Inferior parietal cortex (tissue), 1 donor: ENCODE data around the gene CELF2.

Experiments
- DNase-seq: peaks from one replicate; pipeline ENCODE4 v3.0.0-alpha.2; 2016; ENCODE audit errors: extremely low spot score

The CELF2 gene

DNA sequence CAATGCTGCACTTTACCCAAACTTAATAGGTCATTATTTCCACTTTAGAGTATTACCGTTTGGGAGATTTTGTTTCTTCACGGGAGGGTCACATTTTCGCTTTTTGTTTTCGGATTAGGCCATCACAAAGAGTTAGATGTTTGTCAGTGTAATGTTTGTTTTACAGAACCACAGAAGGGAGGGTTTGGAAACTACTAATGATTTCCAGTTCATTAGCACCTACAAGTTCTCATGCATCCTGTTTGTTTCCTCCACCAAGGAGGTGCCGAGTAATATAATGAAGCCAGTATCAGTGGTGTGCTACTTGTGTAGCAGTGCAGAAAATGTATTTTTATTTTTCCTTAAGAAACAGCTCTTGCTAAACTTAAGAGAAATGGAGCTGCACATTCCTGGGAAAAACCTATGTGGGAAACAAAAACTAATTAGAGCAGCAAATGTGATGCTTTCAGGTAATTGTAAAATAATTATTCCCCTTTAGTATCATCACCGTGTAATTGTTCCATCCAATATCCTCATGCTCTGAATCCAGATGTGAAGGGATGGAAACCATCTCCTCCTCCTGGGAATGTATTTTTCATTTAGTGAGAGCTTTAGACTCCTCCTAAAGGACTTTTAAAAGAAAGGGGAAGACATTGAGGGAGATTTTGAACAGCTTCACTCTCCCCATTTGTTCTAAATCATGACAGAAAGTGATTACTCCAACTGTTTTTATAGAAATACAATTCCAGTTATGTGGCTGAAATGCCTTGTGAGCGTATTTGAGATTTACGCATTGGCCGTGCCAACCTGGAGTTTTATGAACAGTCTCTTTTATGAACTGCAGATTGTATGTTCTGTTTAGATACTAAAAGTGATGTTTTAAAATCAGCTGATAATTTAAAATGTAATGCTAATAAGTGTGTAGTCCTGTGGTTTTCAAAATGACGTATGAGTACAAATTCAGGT is 5.6 kb downstream of the CELF2 start:
- DNase-seq = no peak

DNA sequence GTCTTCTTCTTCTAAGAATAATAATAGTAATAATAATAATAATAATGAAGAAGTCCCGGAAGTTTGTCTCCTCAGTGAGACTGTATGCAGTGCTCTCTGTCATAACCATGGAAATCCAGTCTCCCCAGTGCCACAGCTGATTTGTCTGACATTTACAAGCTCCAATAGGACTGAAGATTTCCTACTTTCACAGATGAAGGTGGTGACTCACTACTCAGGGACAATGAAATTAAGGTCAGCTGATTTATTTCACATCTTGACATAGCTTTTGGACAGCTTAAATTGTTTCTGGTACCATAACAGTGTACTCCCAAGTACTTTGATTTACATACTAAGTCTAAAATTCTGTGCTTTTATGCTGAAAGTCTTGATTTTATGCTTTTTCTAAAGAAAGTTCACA is 6.9 kb downstream of the CELF2 start:
- no peak for DNase-seq

DNA sequence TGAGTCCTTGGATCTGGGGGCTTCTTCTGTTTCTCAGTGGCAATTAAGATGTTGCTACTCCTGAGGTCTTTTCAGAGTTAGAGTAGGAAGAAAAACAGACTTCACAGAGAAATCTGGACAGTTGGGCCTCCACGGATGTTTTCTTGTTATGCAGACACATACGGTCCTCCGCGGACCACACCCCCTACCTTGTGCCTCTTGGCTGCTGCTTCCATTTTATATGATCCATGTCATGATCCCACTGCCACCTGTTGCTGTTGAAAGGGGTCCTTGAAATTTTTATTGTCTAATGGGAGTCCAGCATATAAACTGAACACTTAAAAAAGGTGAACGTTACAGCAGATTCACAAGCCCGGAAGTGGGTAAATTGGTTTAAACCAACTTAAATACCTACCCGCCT is 8.3 kb downstream of the CELF2 start:
- no peak for DNase-seq

DNA sequence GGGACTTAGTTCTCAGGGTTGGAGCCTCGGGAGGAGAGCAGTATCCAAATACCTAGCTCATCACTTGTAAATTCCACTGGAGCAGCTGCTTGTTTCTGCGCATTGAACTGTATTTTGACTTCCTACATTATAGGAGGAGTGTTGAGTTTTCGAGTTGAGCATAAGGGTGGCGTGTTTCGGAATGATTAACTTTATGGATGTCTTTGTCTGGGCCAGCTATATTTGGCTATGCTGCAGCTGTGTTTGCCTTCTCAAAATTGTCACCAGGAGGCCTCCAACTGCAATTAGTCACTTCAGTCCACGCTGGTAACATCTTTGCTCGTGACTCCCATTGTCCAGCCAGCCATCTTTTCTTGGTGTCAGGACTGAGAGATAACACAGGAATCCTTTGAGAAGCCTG is 9.1 kb downstream of the CELF2 start:
- DNase-seq = no peak

DNA sequence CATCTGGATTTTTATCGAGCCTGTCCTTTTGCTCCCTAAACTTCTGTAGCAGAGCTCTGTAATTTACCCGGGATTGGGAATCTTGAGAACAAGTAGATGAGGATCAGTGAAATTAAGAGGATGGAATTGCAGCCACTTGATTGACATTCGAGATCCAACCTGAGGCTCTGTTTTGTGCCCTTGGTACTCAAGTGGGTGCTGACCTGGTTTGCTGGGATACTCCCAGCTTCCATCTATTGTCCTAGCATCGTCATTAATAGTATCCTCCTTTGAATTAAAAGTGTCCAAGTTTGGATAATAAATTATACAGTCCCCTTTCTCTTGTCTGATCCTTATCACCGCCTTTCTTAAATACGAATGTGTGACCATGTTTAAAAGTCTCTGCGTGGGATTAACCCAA is 17.1 kb downstream of the CELF2 start:
- no peak for DNase-seq

DNA sequence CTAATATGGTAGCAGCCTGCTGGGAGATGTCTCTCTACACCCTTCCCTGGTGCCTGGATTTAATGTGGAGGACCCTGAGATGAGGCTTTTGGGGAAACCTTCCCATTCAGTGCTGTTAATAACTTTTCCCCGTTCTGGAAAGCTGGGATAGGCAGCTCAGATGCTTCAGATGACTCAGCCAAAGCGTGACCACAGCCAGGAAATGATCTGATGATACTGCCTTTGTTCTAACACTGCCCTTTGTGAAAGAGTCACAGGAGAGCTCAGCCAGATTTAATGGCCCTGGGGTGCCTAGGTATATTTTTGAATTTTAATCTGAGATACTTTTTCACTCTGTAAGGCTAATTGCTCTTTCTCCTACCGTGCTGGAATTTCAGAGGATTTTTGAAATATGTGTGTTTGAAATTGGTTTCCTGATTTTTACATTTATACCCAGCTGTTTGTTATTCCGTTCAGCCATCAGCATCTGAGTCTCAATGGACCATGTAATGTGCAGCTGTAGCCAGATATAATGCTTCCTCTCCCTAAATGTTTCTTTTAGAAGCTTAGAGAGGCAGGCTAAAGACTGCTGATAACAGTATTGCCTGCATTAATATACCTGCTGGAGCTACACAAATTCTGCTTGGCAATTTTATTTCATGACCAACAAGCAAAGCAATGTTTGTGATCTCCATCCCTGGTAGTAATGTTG is 17.8 kb downstream of the CELF2 start:
- DNase-seq = no peak

DNA sequence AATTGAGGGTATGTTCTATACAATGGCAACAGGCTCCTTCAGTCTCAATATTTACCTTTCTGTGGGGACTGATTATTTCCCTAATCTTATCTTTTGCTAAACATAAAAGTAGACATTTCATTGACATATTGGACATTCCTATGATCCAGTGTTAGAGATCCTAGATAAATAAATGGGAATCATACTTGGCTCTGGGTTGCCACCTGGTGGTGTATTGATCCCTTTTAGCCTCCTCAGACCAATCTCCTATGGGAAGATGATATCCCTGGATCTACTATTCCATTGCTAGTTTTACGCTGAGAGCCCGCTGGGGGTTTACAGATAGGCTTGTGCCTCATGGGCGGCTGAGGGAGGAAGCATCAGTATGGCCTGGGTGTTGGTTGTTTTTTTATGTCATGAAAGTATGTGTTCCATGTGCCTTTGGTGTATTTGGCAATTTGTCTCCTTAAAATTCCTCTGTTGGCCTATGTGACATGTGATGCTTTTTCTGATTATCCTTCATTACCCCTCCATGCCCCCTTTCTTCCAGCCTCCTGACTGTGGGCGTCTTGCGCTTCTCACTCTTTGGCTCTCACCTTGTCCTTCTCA is 18.8 kb downstream of the CELF2 start:
- no peak for DNase-seq

DNA sequence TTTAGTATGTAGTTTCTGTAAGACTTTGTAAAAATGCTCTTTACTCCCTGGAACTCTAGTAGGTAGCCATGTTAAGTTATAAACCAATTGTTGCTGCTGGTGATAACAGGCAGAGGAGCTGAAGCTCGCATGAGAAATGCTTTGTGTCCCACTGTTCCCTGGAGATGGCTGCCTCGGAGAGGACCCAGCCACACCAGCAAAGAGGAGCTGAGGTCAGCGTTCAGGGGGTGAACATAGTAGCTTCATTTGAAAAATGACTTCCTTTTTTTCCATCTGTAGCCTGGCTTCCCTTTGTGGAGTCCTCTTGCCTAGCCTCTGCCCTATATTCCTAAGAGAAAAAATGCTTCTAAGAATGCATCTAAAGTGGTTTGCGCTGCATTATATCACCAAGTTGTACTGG is 20.3 kb downstream of the CELF2 start:
- no peak for DNase-seq

DNA sequence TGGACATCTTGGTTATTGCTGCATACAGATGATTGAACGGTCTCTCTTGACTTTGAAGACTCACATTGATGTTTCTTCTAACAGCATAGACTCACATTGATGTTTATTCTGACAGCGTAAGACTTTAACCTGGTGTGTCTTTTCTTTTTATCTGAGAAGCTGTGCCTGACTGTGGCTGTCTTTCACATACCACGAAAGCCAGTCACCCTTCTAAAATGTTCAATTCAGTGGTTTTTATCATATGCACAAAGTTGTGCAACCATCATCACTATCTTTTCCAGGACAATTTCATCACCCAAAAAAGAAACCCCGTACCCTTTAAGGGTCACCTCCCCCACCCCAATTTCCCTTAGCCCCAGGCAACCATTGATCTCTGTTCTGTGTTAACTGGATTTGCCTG is 24.7 kb downstream of the CELF2 start:
- DNase-seq = no peak

DNA sequence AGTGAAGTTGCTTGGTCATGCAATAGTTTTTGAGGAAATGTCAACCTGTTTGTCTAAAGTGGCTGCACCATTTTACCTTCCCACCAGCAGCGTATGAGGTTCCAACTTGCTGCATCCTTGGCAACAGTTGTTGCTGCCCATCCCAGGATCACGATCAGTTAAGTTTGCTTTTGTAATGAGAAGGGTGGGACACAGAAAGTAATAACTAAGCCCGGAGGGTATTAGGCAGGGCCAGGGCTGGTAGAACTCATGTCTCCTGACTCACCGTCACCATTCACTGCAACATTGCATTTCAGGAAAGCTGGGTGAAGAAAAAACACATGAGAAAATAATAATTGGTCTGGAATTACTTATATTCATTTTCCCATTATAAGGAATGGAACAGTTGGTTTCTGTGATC is 25.4 kb downstream of the CELF2 start:
- DNase-seq = no peak

DNA sequence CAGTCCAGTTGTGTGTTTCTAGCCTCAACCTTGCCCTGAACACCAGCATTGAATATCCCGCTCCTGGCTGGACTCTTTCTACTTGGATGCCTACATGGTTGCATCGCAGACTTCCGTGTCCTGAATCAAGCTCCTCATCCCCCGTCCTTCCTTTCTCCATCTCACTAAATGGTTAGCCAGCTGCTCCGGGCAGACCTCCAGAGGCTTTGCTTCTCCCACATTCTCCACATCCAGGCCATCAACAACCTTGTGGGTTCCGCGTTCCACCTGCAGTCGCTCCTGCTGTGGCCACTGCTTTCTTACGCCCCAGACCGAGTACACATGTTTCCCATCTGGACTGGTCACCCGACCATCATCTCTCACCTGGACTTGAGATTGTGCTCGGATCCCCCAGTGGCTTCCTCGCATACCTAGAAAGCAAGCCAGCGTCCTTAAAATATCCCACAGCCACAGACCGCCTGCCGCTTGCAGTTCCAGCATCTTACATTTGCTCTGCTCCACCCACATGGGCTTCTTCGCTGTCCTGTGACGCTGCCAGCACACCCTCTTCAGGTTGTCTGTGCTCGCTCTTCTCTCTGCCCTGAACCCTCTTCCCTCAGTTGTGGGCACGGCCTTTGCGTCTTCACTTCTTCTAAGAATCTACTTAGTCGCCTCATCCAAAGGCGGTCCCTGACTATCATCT is 25.9 kb downstream of the CELF2 start:
- DNase-seq = no peak

DNA sequence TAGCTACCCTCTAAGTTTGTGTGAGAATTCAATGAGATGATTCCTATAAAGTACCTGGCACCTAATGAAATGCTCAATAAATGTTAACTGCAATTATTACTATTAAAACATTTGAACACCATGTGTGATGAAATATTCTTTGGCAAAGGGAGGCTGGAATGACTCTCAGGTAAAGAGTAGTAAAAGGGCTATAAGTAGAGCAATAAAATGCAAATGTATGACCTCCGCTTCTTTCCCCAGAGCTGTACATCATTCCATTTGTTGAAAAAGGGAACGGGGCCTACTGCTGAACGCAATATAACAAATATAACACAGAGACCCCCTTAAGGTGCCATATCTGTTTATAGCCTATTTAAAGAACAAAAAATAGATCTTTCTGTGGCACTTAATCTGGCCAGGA is 27.8 kb downstream of the CELF2 start:
- no peak for DNase-seq

DNA sequence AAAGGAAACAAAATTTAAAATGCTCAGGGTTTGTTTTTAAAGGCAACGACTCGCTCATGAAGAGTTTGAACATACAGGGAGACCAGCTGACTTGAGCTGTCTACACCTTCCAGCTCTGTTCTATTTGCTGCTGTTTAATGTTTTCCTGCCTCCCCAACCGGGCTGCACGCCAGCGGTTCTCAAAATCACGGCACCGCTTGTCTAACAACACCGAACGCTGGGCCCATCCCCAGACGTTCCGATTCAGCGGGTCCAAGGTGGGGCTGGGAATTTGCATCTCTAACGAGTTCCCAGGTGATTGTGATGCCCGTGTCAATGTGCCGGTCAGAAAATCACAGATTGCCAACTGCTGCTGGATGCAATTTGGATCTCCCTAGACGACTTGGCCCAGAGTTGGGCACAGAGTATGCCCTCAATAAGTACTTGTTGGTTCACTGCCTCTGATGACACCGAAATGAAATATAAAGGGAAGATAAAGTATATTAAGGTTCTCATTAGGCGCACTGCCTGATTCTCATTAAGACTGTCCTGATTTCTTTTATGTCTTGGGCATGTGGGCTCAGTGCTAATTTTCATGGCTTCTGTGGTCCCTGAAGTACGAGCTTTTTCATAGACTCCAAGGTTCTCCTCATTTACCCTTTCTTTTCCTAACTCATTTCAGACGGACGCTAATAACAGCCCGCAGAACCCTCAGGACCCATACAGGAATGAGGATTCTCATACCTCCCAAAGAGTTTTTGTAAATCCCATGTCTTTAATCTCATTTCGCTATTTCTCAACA is 28.5 kb downstream of the CELF2 start:
- DNase-seq = no peak

DNA sequence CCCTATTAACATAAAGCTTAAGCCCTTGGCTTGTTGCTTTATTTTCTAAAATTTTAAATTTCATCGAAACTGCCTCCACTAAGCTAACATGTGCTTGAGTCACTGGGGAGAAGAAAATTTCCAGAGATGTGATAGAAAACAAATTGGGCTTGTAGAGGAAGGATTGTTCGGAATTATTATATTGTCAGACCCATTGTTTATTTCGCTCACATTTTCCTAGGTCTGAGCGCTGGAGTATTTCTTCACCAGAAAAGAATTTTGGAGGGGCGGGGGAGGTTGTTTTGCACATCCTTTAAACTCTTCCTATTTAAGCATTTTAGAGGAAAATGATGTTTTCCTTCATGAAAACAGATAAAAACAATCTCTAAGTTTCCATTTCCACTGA is 29.1 kb downstream of the CELF2 start:
- no peak for DNase-seq

DNA sequence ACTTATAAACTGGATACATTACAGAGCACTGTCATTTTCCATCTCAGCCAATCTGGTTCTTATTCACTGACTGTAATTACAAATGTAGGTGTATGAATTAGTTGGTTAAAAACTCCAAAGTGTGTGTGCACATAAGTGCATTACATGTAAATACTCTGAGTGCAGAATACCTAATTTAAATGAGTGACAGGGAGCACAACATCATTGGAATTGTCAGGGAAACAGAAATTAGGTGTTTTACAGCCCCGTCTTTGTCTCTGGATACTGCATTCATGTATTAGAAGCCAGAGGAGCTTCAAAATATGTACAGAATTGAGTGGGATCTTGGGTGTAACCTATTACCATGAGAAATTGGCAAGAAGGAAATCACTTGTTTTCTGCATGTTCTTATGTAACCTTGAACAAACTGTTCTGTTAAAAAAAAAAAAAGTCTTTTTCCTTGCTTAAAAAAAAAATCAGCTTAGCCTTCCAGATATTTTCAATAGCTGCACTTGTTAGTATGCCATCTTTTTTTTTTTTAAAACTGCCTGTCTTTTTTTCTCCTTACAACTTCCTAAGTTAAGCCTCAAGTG is 31.1 kb downstream of the CELF2 start:
- DNase-seq = no peak

DNA sequence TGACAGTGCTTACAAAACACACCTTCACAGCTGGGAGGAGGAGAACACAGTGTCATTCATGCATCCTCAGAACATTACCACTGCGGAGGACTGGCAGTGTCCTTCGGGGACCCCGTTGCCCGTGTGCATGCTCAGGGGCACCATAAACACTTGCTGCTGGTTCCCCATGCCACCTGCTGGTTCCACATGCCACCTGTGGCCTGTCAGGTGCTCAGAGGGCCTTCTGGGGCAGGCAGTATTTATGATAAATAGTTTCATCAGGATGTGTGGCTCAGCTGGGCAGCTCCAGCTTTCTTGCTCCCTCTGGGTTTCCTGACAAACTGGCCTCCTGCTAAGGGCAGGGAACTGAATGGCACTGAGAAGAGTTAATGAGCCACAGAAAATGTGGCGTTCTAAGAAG is 32.1 kb downstream of the CELF2 start:
- no peak for DNase-seq

DNA sequence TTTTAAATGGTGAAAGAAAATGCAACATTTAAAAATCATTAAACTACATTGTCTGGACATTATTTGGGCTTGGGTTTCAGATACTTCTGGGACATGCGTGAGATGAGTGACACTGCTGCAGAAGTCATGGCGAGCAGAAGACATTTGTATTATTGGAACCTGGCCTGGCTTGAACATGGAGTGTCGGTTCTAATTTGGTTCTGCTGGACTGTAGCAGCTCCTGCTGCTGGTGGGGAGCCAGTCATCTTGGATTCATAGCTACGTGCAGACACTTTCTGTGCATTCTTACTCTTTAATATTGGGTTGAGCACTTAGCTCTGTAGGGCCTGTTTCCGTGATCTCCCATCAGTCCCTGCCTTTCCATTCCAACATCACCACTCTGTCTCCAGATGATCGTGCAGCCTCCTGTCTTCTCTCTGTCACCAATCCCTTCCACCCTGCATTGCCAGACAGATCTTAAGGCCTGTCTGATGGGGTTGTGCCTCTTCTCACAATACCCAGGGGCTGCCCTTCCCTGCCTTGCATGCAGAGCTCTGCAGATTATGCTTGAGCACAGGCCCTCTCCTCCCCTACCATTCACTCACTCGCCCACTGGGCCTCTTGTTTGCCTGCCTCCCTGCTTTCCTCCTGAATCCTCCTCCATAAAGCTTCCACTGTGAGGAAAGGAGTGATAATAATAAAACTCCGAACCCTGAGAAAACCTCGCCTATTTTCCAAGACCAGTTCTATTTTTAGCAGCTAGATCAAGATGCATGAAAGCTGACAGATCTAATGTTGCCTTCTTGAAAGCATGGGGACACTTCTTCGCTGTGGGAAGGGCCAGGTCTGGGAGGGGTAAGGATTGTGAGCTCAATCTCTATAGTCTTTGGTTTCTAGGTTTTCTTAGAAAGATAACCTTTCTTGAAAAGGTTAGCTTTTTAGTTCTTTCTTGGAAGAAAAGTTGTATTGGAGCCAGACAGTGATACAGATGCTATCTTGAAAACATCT is 32.9 kb downstream of the CELF2 start:
- DNase-seq = no peak

DNA sequence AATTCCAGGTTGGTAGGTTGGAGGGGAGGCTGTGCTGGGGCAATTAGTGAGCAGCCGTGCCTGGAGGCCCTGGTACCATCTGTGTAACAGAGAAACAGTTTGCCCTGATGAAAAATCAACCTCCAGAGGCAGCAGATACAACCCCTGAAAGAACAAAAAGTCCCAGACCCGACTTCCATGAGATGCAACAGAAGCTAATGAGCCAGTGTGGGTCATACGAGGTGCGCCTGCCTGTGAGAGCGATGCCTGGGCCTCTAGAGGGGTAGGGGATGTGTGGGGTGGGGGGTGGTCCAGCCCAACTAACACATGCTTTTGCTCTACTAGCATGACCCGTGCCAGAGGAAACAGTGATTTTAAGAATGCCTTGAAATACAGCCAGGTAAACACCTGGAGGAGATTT is 39.3 kb downstream of the CELF2 start:
- DNase-seq = no peak

DNA sequence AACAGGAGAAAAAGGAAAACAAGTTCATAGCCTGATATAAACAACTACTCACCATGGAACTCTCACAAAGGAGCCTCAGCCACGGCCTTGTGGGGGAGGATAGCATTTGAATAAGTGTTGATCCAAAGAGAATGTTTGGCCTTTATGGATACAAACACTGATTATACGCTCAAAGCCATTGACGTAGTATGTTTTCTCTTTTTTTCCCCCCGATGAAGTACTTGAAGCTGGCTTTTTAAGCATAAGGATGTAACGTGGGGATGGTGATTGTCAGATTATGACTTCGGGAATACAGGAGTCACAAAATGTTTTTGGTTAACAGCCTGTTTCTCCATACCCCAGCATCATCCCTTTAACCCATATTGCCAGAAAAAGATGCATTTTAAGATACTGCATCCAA is 39.8 kb downstream of the CELF2 start:
- no peak for DNase-seq

DNA sequence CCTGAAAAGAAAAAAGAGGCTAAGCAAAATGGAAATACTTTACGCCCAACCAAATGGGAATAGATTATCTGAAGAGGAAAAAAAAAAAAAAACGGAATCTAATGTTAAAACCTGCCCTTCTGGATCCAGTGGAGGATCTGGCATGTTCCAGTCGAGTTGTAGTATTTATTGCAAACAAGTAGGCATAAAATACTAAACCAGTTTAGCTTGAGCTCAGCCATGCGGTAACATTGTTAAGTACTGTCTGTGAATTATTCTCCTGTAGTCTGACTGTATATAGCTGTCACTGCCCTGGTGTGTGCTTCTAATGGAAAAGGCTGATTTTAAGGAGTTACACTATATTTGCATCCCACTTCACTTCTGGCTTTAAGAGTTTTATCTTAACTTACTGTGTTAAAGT is 40.3 kb downstream of the CELF2 start:
- DNase-seq = no peak
